Measurements from ENCODE around the gene RFXAP.

RFXAP gene

DNA sequence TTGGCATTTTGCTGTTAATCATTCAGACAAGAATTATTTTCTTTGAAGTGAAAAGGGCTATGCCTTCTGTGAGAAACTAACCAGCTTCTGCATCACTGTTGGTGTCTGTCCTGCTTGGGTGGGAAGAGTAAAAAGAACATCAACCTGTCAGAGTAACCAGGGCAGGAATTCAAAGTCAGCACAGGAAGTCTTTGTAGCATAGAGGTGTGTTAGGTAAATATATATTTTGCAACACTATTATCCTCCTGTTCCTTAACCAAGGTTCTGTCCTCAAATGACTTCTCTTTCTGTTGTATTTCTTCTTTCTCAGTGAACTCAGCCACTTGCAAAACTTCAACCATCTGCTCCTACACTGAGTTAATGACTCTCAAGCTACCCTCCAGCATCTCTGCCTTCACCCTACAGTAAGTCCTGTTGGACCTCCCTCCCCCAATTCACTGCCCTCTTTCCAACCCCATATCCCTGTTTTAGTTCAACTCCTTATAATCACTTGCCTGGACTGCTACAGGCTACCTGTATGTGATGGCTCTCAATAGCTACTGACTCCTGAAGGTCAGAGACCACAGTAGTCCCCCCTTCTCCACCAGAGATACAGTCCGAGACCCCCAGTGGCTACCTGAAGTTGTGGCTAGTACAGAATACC, 51.1 kb downstream of the RFXAP start:
- DNase-seq, result no peak

DNA sequence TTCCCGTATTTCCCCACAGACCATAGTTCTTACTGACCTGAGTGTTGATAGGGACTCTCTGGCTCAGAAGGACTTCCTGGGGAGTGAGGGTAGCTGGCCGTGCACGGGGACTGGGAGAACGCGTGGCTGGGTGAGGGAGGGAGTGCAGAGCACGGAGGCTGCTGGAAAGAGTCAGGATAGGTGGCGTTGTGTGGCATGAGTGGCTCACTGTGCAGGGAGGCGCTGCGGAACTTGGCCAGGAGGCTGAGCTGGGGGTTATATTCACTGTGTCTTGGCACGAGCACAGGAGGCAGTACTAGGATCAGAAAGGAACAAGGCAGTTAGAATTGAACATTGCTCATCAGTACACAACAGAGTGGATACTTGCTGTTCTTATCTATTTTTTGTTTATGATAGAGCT, 53.6 kb downstream of the RFXAP start:
- DNase-seq, result no peak

GRCh38 chr13:36875431-36875830, 56.4 kb downstream of the RFXAP start:
- DNase-seq, result no peak

- DNase-seq, result no peak
These were observed 56.9 kb downstream of the RFXAP start for GRCh38 chr13:36875961-36876360.

Data from CD4-positive, alpha-beta T cell treated with Interleukin-15 for 1 hour (primary cell).